HEK293 (cell line): Measurements from ENCODE around the gene ZFHX2.
A peak's percentile ranks its signal among the peaks of the same experiment; 100 is the strongest.

Source experiments
- CTCF ChIA-PET: fragments of 350-600 bp; formaldehyde crosslinking; extraction: SDS; loops from one replicate; lab custom pipeline; 2021; ENCODE audit warnings: antibody characterized with exemption; lab: Yijun Ruan, JAX
- POLR2A ChIA-PET: fragments of 300-600 bp; formaldehyde crosslinking; extraction: SDS; loops from one replicate; lab custom pipeline; 2020; ENCODE audit warnings: antibody characterized with exemption, inconsistent platforms; lab: Yijun Ruan, JAX
- H3K27ac ChIP-seq: fragments of 200-500 bp; sonication (Bioruptor generic); 2 replicates; pipeline ENCODE4 v1.5.1; 2014; ENCODE audit warnings: low read depth, low read length, control low read depth, inconsistent platforms; ENCODE audit errors: extremely low read depth
- H3K36me3 ChIP-seq, 2 experiments: fragments of 200-500 bp in 1 of 2; sonication (Bioruptor generic) in 1 of 2; 1 replicate in 1 of 2; 2 replicates in 1 of 2; pipeline ENCODE4 v1.5.1; 2014 to 2017; ENCODE audit warnings: inconsistent platforms in 2 of 2, low read length in 2 of 2; ENCODE audit not compliant: control insufficient read depth in 2 of 2, insufficient read depth in 1 of 2
- H3K4me1 ChIP-seq: fragments of 200-500 bp; sonication (Bioruptor generic); 2 replicates; pipeline ENCODE4 v1.5.1; 2014; ENCODE audit warnings: mild to moderate bottlenecking, low read length, inconsistent platforms; ENCODE audit not compliant: control insufficient read depth, insufficient read depth
- H3K4me3 ChIP-seq: 2 replicates; pipeline ENCODE4 v1.5.1; 2011; ENCODE audit warnings: low read depth, mild to moderate bottlenecking, control low read depth, low read length, moderate library complexity
- H3K9me3 ChIP-seq: fragments of 200-500 bp; sonication (Bioruptor generic); 2 replicates; pipeline ENCODE4 v1.5.1; 2014; ENCODE audit warnings: low read depth, low read length, inconsistent platforms; ENCODE audit not compliant: control insufficient read depth, insufficient read depth
- GLIS1 ChIP-seq: fragments of 450-650 bp; formaldehyde crosslinking; IDR thresholded peaks from 2 replicates; pipeline ENCODE4 v1.5.1; 2016; ENCODE audit warnings: missing biosample characterization, missing genetic modification characterization
- HOXD13 ChIP-seq: sonication (generic); formaldehyde crosslinking; IDR thresholded peaks from 2 replicates; pipeline ENCODE4 v1.8.0; 2022; ENCODE audit warnings: missing genetic modification reagents, borderline replicate concordance
- IKZF3 ChIP-seq: fragments of 450-650 bp; IDR thresholded peaks from 2 replicates; pipeline ENCODE4 v1.5.0; 2018; ENCODE audit warnings: missing biosample characterization, mild to moderate bottlenecking, missing genetic modification characterization, moderate library complexity
- OSR2 ChIP-seq: fragments of 450-650 bp; formaldehyde crosslinking; IDR thresholded peaks from 2 replicates; pipeline ENCODE4 v1.5.1; 2016; ENCODE audit warnings: missing biosample characterization, missing genetic modification characterization
- PRDM1 ChIP-seq: fragments of 450-650 bp; formaldehyde crosslinking; IDR thresholded peaks from 2 replicates; pipeline ENCODE4; 2016; ENCODE audit warnings: missing biosample characterization, missing genetic modification characterization
- SCRT2 ChIP-seq: fragments of 450-650 bp; formaldehyde crosslinking; IDR thresholded peaks from 2 replicates; pipeline ENCODE4 v1.5.1; 2016; ENCODE audit warnings: missing biosample characterization, missing genetic modification characterization
- SP2 ChIP-seq: fragments of 450-650 bp; formaldehyde crosslinking; IDR thresholded peaks from 2 replicates; pipeline ENCODE4 v1.5.1; 2016; ENCODE audit warnings: missing biosample characterization, missing genetic modification characterization
- SP3 ChIP-seq: fragments of 450-650 bp; formaldehyde crosslinking; IDR thresholded peaks from 2 replicates; pipeline ENCODE4 v1.5.1; 2016; ENCODE audit warnings: missing biosample characterization, missing genetic modification characterization
- ZBTB48 ChIP-seq: fragments of 450-650 bp; formaldehyde crosslinking; IDR thresholded peaks from 2 replicates; pipeline ENCODE4 v1.5.1; 2016; ENCODE audit warnings: missing biosample characterization, missing genetic modification characterization
- ZFP3 ChIP-seq: fragments of 450-650 bp; formaldehyde crosslinking; IDR thresholded peaks from 2 replicates; pipeline ENCODE4 v1.5.1; 2016; ENCODE audit warnings: low read depth, missing biosample characterization, missing genetic modification characterization
- ZNF138 ChIP-seq: fragments of 450-650 bp; formaldehyde crosslinking; IDR thresholded peaks from 2 replicates; pipeline ENCODE4 v1.5.1; 2016; ENCODE audit warnings: missing biosample characterization, missing genetic modification characterization, borderline replicate concordance
- ZNF341 ChIP-seq: fragments of 450-650 bp; formaldehyde crosslinking; IDR thresholded peaks from 2 replicates; pipeline ENCODE4; 2016; ENCODE audit warnings: low read depth, missing biosample characterization, missing genetic modification characterization
- ZNF391 ChIP-seq: fragments of 450-650 bp; formaldehyde crosslinking; IDR thresholded peaks from 2 replicates; pipeline ENCODE4 v1.5.1; 2016; ENCODE audit warnings: low read depth, missing biosample characterization, missing genetic modification characterization, borderline replicate concordance
- ZNF560 ChIP-seq: fragments of 450-650 bp; formaldehyde crosslinking; IDR thresholded peaks from 2 replicates; pipeline ENCODE4 v1.5.1; 2017; ENCODE audit warnings: missing biosample characterization, missing genetic modification characterization, borderline replicate concordance
- ZNF624 ChIP-seq: fragments of 450-650 bp; formaldehyde crosslinking; IDR thresholded peaks from 2 replicates; pipeline ENCODE4 v1.5.1; 2017; ENCODE audit warnings: missing biosample characterization, missing genetic modification characterization
- ZNF776 ChIP-seq: fragments of 450-650 bp; formaldehyde crosslinking; IDR thresholded peaks from 2 replicates; pipeline ENCODE4 v1.5.0; 2017; ENCODE audit warnings: missing biosample characterization, missing genetic modification characterization, borderline replicate concordance
- TF ChIP-seq, protein P1 (sequence below): fragments of 450-650 bp; formaldehyde crosslinking; IDR thresholded peaks from 2 replicates; pipeline ENCODE4 v1.5.1; 2016; ENCODE audit warnings: missing biosample characterization, missing genetic modification characterization
- TF ChIP-seq, protein P2 (sequence below): fragments of 450-650 bp; formaldehyde crosslinking; IDR thresholded peaks from 2 replicates; pipeline ENCODE4 v1.5.1; 2016; ENCODE audit warnings: missing biosample characterization, missing genetic modification characterization
- TF ChIP-seq, protein P3 (sequence below): fragments of 450-650 bp; formaldehyde crosslinking; IDR thresholded peaks from 2 replicates; pipeline ENCODE4 v1.5.1; 2016; ENCODE audit warnings: missing biosample characterization, missing genetic modification characterization
- TF ChIP-seq, protein P4 (sequence below): fragments of 450-650 bp; formaldehyde crosslinking; IDR thresholded peaks from 2 replicates; pipeline ENCODE4 v1.5.1; 2017; ENCODE audit warnings: missing biosample characterization, missing genetic modification characterization

The ZFHX2 gene

DNA sequence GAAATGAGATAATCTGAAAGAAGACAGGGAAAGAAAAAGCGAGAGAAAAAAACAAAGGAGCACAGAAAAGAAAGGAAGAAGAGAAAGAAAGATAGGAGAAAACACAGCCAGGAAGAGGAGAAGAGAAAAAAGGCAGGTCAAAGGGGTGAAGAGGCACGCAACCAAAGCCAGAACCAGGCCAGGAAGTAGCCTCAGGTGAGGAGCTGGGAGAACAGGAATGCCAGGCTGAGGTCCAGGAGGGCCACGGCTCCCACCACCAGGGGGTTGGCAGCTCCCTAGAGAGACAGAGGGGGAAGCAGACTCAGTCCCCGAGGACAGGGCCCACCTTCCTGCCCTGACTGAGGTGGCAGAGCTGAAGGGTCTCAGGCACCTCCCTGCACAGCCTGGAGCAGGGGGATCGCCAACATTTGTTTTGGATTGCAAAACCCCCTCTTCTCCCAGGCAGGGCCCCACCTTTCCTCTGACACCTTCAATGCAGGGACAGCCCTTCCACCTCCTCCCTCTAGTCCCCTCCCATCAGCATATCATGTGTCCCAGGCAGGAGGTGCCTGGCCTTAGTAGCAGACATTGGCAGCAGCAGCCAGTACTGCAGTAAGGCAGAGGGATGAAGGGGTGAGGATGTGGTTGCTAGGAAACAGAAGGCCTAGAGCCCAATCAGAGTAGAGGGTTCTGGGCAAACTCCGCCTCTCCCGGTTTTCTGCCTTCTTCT is 18.0 kb upstream of the ZFHX2 start (continued):
- peak; percentile 56 for TF ChIP-seq SP3 (tag by site-specific recombination)
- peak; percentile 82 for TF ChIP-seq ZNF341
- TF ChIP-seq ZNF138 (tag by site-specific recombination) = no peak
- TF ChIP-seq, protein P1, sequence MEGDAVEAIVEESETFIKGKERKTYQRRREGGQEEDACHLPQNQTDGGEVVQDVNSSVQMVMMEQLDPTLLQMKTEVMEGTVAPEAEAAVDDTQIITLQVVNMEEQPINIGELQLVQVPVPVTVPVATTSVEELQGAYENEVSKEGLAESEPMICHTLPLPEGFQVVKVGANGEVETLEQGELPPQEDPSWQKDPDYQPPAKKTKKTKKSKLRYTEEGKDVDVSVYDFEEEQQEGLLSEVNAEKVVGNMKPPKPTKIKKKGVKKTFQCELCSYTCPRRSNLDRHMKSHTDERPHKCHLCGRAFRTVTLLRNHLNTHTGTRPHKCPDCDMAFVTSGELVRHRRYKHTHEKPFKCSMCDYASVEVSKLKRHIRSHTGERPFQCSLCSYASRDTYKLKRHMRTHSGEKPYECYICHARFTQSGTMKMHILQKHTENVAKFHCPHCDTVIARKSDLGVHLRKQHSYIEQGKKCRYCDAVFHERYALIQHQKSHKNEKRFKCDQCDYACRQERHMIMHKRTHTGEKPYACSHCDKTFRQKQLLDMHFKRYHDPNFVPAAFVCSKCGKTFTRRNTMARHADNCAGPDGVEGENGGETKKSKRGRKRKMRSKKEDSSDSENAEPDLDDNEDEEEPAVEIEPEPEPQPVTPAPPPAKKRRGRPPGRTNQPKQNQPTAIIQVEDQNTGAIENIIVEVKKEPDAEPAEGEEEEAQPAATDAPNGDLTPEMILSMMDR (tag by site-specific recombination) = peak; percentile 12; the same call in 1 of the 2 replicates
- TF ChIP-seq SP2 (tag by site-specific recombination) = peak; percentile 79
- TF ChIP-seq OSR2 (tag by site-specific recombination) = peak; percentile 63; the same call in 1 of the 2 replicates
- peak; percentile 60 for TF ChIP-seq GLIS1 (tag by site-specific recombination)
- TF ChIP-seq ZNF560 (tag by site-specific recombination) = no peak
- peak; percentile 69 for TF ChIP-seq PRDM1 (tag by site-specific recombination)
- no peak for TF ChIP-seq ZFP3 (tag by site-specific recombination)
- TF ChIP-seq ZNF391 (tag by site-specific recombination) = no peak
- TF ChIP-seq ZNF776 (tag by site-specific recombination) = no peak

DNA sequence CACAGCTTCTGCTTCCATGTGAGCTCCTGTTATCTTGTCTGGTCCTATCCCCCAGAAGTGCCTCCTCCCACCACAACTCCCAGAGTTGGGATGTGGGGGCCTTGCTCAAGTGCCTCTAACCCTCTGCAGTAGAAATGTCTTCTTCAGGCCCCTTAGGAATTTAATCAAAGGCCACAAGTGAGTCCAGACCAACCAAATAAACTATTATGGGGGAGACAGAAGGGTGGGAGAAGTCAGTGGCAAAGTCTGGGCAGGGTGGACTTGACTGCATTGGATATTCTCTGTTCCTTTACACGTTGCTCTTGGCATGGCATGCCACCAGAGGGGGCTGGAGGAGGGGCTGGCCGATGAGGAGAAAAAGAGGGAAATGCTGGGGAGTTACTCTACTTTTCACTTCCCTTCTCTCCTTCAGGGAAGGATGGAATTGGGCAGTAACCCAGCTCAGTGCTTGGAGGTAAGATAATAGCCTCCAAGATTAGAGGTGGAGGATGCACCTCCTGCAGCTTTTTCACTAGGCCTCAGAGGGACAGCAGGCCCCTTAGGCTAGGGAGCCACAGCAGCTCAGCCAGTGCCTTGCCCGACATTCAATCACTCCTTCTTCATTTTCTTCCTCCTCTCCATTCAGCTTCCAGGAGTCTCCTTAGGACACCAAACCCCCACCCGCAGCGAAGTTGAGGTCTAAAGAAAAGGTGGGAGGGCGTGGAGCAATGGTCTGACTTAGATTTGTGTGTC is 17.2 kb upstream of the ZFHX2 start:
- TF ChIP-seq SCRT2 (tag by site-specific recombination) (no peak), HOXD13 (CRISPR knock-in tag) (no peak), IKZF3 (tag by site-specific recombination) (0 out of 2 replicates have a peak, but pooled peaks have one; percentile 42), GLIS1 (tag by site-specific recombination) (peak; percentile 40; the same call in 1 of the 2 replicates), ZNF624 (tag by site-specific recombination) (no peak), ZNF341 (peak; percentile 51), ZBTB48 (tag by site-specific recombination) (peak; percentile 60)
- TF ChIP-seq, protein P1 (tag by site-specific recombination) = peak; percentile 62
- TF ChIP-seq, protein P2, sequence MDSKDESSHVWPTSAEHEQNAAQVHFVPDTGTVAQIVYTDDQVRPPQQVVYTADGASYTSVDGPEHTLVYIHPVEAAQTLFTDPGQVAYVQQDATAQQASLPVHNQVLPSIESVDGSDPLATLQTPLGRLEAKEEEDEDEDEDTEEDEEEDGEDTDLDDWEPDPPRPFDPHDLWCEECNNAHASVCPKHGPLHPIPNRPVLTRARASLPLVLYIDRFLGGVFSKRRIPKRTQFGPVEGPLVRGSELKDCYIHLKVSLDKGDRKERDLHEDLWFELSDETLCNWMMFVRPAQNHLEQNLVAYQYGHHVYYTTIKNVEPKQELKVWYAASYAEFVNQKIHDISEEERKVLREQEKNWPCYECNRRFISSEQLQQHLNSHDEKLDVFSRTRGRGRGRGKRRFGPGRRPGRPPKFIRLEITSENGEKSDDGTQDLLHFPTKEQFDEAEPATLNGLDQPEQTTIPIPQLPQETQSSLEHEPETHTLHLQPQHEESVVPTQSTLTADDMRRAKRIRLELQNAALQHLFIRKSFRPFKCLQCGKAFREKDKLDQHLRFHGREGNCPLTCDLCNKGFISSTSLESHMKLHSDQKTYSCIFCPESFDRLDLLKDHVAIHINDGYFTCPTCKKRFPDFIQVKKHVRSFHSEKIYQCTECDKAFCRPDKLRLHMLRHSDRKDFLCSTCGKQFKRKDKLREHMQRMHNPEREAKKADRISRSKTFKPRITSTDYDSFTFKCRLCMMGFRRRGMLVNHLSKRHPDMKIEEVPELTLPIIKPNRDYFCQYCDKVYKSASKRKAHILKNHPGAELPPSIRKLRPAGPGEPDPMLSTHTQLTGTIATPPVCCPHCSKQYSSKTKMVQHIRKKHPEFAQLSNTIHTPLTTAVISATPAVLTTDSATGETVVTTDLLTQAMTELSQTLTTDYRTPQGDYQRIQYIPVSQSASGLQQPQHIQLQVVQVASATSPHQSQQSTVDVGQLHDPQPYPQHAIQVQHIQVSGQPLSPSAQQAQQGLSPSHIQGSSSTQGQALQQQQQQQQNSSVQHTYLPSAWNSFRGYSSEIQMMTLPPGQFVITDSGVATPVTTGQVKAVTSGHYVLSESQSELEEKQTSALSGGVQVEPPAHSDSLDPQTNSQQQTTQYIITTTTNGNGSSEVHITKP (tag by site-specific recombination) = peak; percentile 50
- TF ChIP-seq, protein P3, sequence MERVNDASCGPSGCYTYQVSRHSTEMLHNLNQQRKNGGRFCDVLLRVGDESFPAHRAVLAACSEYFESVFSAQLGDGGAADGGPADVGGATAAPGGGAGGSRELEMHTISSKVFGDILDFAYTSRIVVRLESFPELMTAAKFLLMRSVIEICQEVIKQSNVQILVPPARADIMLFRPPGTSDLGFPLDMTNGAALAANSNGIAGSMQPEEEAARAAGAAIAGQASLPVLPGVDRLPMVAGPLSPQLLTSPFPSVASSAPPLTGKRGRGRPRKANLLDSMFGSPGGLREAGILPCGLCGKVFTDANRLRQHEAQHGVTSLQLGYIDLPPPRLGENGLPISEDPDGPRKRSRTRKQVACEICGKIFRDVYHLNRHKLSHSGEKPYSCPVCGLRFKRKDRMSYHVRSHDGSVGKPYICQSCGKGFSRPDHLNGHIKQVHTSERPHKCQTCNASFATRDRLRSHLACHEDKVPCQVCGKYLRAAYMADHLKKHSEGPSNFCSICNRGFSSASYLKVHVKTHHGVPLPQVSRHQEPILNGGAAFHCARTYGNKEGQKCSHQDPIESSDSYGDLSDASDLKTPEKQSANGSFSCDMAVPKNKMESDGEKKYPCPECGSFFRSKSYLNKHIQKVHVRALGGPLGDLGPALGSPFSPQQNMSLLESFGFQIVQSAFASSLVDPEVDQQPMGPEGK (tag by site-specific recombination) = 0 out of 2 replicates have a peak, but pooled peaks have one; percentile 12
- TF ChIP-seq, protein P4, sequence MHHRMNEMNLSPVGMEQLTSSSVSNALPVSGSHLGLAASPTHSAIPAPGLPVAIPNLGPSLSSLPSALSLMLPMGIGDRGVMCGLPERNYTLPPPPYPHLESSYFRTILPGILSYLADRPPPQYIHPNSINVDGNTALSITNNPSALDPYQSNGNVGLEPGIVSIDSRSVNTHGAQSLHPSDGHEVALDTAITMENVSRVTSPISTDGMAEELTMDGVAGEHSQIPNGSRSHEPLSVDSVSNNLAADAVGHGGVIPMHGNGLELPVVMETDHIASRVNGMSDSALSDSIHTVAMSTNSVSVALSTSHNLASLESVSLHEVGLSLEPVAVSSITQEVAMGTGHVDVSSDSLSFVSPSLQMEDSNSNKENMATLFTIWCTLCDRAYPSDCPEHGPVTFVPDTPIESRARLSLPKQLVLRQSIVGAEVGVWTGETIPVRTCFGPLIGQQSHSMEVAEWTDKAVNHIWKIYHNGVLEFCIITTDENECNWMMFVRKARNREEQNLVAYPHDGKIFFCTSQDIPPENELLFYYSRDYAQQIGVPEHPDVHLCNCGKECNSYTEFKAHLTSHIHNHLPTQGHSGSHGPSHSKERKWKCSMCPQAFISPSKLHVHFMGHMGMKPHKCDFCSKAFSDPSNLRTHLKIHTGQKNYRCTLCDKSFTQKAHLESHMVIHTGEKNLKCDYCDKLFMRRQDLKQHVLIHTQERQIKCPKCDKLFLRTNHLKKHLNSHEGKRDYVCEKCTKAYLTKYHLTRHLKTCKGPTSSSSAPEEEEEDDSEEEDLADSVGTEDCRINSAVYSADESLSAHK (tag by site-specific recombination) = no peak
- peak overlapping the region; percentile 70 for H3K27ac ChIP-seq
- H3K36me3 ChIP-seq = peaks cover 6 to 26% of the 10 kb centered on the region in 2 experiments; a peak in 2 of 3 replicates
- peaks cover 13% of the 10 kb centered on the region for H3K4me1 ChIP-seq
- ChIA-PET POLR2A (interaction anchor here (0.6 kb wide), 1 partner anchor 456 kb away, joined by 3 read pairs; no protein-coding TSS in a partner anchor), CTCF (interaction anchor here (0.7 to 1.8 kb wide), 9 partner anchors 9 to 342 kb away, joined by 3 to 9 read pairs (median 4); no protein-coding TSS in a partner anchor)
- H3K9me3 ChIP-seq = no peaks in the 10 kb centered on the region
- H3K4me3 ChIP-seq = no peak overlapping the region
